Liver (tissue), 9 donors: ENCODE results near the gene TMOD4. TPM values are rescaled to one million over a fixed set of nuclear protein-coding genes. Genes with fewer than 3 reads are reported as not detected.
A peak's percentile ranks its signal among the peaks of the same experiment; 100 is the strongest.

Experiments used
- DNase-seq: peaks from one replicate; pipeline ENCODE4 v3.0.0-alpha.2; 2017; ENCODE audit warnings: low spot score
- H3K27ac ChIP-seq, 2 donors: one replicate each; pipeline ENCODE4 v1.7.0; 2013; ENCODE audit warnings: inconsistent platforms in 2 of 2, low read length in 2 of 2, control low read depth in 1 of 2, low read depth in 1 of 2, mild to moderate bottlenecking in 1 of 2
- H3K27me3 ChIP-seq, 4 donors: one replicate each; pipeline versions ENCODE4 v1.6.1 to v1.7.0; 2013; ENCODE audit warnings: low read length in 3 of 4, inconsistent platforms in 1 of 4, mild to moderate bottlenecking in 1 of 4, moderate library complexity in 1 of 4; ENCODE audit not compliant: control insufficient read depth in 4 of 4, insufficient read depth in 4 of 4
- H3K36me3 ChIP-seq, 4 donors: one replicate each; pipeline versions ENCODE4 v1.6.1 to v1.7.0; 2013; ENCODE audit warnings: low read length in 3 of 4, mild to moderate bottlenecking in 3 of 4, low read depth in 1 of 4, moderate library complexity in 1 of 4; ENCODE audit not compliant: control insufficient read depth in 4 of 4, insufficient read depth in 3 of 4
- H3K4me1 ChIP-seq, 4 donors: one replicate each; pipeline versions ENCODE4 v1.6.1 to v1.7.0; 2013; ENCODE audit warnings: low read length in 3 of 4, mild to moderate bottlenecking in 3 of 4, moderate library complexity in 1 of 4; ENCODE audit not compliant: control insufficient read depth in 4 of 4, insufficient read depth in 4 of 4
- H3K4me3 ChIP-seq, 3 donors: one replicate each; pipeline versions ENCODE4 v1.6.1 to v1.7.0; 2013; ENCODE audit warnings: low read length in 3 of 3, control low read depth in 1 of 3, low read depth in 1 of 3, mild to moderate bottlenecking in 1 of 3
- H3K9ac ChIP-seq, 2 donors: one replicate each; pipeline ENCODE4 v1.7.0; 2013; ENCODE audit warnings: low read length in 2 of 2, mild to moderate bottlenecking in 2 of 2, moderate library complexity in 2 of 2, control low read depth in 1 of 2, low read depth in 1 of 2
- H3K9me3 ChIP-seq, 4 donors: one replicate each; pipeline versions ENCODE4 v1.6.1 to v1.7.0; 2013; ENCODE audit warnings: low read length in 3 of 4; ENCODE audit not compliant: control insufficient read depth in 4 of 4
- EGR1 ChIP-seq, 2 donors: IDR thresholded peaks; 2 replicates each; pipeline ENCODE4 v1.6.1; 2016 to 2018; ENCODE audit warnings: antibody characterized with exemption in 2 of 2, low read depth in 2 of 2
- FOXA1 ChIP-seq: IDR thresholded peaks from 2 replicates; pipeline ENCODE4 v1.6.1; 2016; ENCODE audit warnings: antibody characterized with exemption
- FOXA2 ChIP-seq: IDR thresholded peaks from 2 replicates; pipeline ENCODE4 v1.6.1; 2016; ENCODE audit warnings: antibody characterized with exemption
- GABPA ChIP-seq, 2 donors: IDR thresholded peaks in 1 of 2; conservative IDR thresholded peaks in 1 of 2; 2 replicates each; pipeline ENCODE4 v1.6.1; 2016; ENCODE audit warnings: antibody characterized with exemption in 2 of 2, mild to moderate bottlenecking in 1 of 2, moderate library complexity in 1 of 2
- HNF4A ChIP-seq, 2 donors: conservative IDR thresholded peaks; 2 replicates each; pipeline ENCODE4 v1.6.1; 2016; ENCODE audit warnings: antibody characterized with exemption in 2 of 2, mild to moderate bottlenecking in 2 of 2
- HNF4G ChIP-seq: IDR thresholded peaks from 2 replicates; pipeline ENCODE4 v1.6.1; 2016; ENCODE audit warnings: antibody characterized with exemption
- JUND ChIP-seq, 2 donors: IDR thresholded peaks; 2 replicates each; pipeline ENCODE4 v1.6.1; 2016; ENCODE audit warnings: antibody characterized with exemption in 2 of 2
- NR2F2 ChIP-seq: IDR thresholded peaks from 2 replicates; pipeline ENCODE4 v1.6.1; 2016; ENCODE audit warnings: antibody characterized with exemption
- RAD21 ChIP-seq, 2 donors: IDR thresholded peaks; 2 replicates each; pipeline ENCODE4 v1.6.1; 2016; ENCODE audit warnings: antibody characterized with exemption in 2 of 2, mild to moderate bottlenecking in 2 of 2
- RXRA ChIP-seq, 2 donors: IDR thresholded peaks; 2 replicates each; pipeline ENCODE4 v1.6.1; 2017 to 2018; ENCODE audit warnings: antibody characterized with exemption in 2 of 2, mild to moderate bottlenecking in 1 of 2
- SP1 ChIP-seq: IDR thresholded peaks from 2 replicates; pipeline ENCODE4 v1.6.1; 2018; ENCODE audit warnings: antibody characterized with exemption, mild to moderate bottlenecking
- TAF1 ChIP-seq: conservative IDR thresholded peaks from 2 replicates; pipeline ENCODE4 v1.6.1; 2016; ENCODE audit warnings: antibody characterized with exemption, mild to moderate bottlenecking
- YY1 ChIP-seq: IDR thresholded peaks from 2 replicates; pipeline ENCODE4 v1.6.1; 2016; ENCODE audit warnings: antibody characterized with exemption, mild to moderate bottlenecking
- WGBS: extraction: QIAGEN DNeasy Blood & Tissue Kit; methylation state at CpG from one replicate; pipeline ENCODE4 v1.1.7; 2013; 5-methylcytosine and 5-hydroxymethylcytosine counted together
- polyA plus RNA-seq, 2 donors: library from polyadenylated mRNA; stranded (reverse) in 1 of 2; unstranded in 1 of 2; fragments of 200-250 nt in 1 of 2; fragments of >200 nt in 1 of 2; fragmentation: Nextera tagmentation in 1 of 2; extraction: Ambion mirVana in 1 of 2; gene quantifications; one replicate each; pipeline versions ENCODE4 v1.2.1 to v1.2.3, GENCODE V29; 2013 to 2015
- total RNA-seq, 2 donors: library from RNA; depleted of rRNA; stranded (reverse); fragments of >200 nt; gene quantifications; one replicate each; pipeline ENCODE4 v1.2.3, GENCODE V29; 2014
- TF ChIP-seq, protein P1 (sequence below): IDR thresholded peaks from 2 replicates; pipeline ENCODE4 v1.6.1; 2016; ENCODE audit warnings: antibody characterized with exemption
- TF ChIP-seq, protein P2 (sequence below): IDR thresholded peaks from 2 replicates; pipeline ENCODE4 v1.6.1; 2016; ENCODE audit warnings: antibody characterized with exemption, mild to moderate bottlenecking
- TF ChIP-seq, protein P3 (sequence below): IDR thresholded peaks from 2 replicates; pipeline ENCODE4 v1.6.1; 2016; ENCODE audit warnings: antibody characterized with exemption
- TF ChIP-seq, protein P4 (sequence below): IDR thresholded peaks from 2 replicates; pipeline ENCODE4 v1.6.1; 2016; ENCODE audit warnings: antibody characterized with exemption
- TF ChIP-seq, protein P5 (sequence below): fragments of 150-350 bp; IDR thresholded peaks from 2 replicates; pipeline ENCODE4 v1.5.1; 2017; ENCODE audit warnings: improper control_type of control experiment, low read depth, low read length; ENCODE audit not compliant: missing input control
- donor health status: healthy.
- donor health status: healthy.
- donor health status: healthy.
- donor health status: healthy.
- donor health status: healthy.

TMOD4 gene
- total and polyA plus RNA-seq, 4 donors = not detected

DNA sequence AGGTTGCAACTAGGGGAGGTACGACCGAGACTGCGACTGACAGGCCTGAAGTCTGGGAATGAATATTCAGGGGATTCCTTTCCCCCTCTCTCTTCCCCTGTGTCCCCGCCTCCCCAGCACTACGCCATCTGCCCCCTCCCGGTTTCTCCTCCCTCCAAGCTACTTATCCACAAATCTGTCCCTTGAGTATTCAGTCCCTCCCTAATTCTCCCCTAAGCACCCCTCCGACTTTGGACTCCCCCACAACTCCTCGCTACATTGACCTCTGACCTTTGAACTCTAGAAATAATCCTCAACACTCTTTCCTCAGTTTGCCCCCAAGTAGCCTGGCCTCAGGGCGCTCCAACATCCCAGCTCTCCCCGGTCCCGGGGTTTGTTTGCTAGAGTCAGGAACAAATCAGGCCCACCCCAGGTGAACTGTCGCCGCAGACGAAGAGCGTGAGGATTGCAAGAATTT lies 10.5 kb downstream of the TMOD4 start:
- H3K27ac ChIP-seq = peak overlapping the region; percentile 63 to 84
- H3K4me3 ChIP-seq = peak overlapping the region; percentile 56 to 88 (median 86)
- DNase-seq = no peak
- 7% methylated on average over 15 of the region's 15 CpGs for WGBS
- peaks cover 0 to 22% (median 9%) of the 10 kb centered on the region in 4 donors for H3K36me3 ChIP-seq
- H3K9ac ChIP-seq = peak overlapping the region; percentile 39 to 91
- peaks cover 3 to 31% (median 22%) of the 10 kb centered on the region in 4 donors for H3K4me1 ChIP-seq
- TF ChIP-seq NR2F2 = peak; percentile 88
- no peak for TF ChIP-seq RAD21 (IDR thresholded peaks at IDR 0.05)
- no peaks in the 10 kb centered on the region for H3K27me3 ChIP-seq
- no peaks in the 10 kb centered on the region for H3K9me3 ChIP-seq

DNA sequence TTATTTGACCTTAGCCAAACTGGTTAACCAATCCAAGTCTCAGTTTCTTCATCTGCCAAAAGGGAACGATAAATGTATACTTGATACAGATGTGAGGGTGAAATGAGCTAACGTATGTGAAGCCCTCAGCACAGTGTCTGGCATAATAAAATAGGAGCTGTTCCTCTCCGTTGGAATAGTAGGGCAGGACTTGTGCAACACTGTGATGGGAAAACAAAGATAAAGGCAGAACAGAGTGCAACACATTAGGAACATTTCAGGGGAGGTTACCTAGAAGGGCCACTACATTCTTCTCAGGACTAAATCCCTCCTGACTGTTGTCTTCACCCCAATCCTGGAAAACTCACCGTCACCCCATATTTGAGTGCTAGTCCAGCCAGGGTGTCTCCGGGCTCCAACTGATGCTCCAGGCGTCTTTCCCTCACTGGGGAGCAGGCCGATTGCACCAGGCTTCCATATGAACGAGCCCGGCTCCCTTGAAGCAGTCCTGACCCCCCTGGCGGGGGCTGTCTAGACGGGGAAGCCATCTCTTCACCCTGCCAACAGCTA lies 11.0 kb downstream of the TMOD4 start:
- WGBS = 13% methylated on average over 11 of the region's 11 CpGs
- H3K36me3 ChIP-seq = peaks cover 0 to 26% (median 10%) of the 10 kb centered on the region in 4 donors
- DNase-seq = no peak
- peaks cover 3 to 31% (median 22%) of the 10 kb centered on the region in 4 donors for H3K4me1 ChIP-seq
- H3K4me3 ChIP-seq = peak overlapping the region; percentile 56 to 88 (median 86)
- H3K9ac ChIP-seq = peak overlapping the region; percentile 39 to 91
- H3K9me3 ChIP-seq = no peaks in the 10 kb centered on the region
- H3K27ac ChIP-seq = peak overlapping the region; percentile 63 to 84
- no peaks in the 10 kb centered on the region for H3K27me3 ChIP-seq
- TF ChIP-seq NR2F2 (no peak), RAD21 (IDR thresholded peaks at IDR 0.05) (peak in 1 of 2 donors; percentile 15), HNF4G (peak; percentile 32), SP1 (peak; percentile 2), HNF4A (conservative IDR thresholded peaks at IDR 0.05) (peak; percentile 40 to 46), FOXA2 (no peak), RXRA (IDR thresholded peaks at IDR 0.05) (peak in 1 of 2 donors; percentile 9), GABPA (IDR thresholded peaks at IDR 0.05 in 1 of 2, conservative IDR thresholded peaks at IDR 0.05 in 1 of 2) (peak in 1 of 2 donors; percentile 37), EGR1 (IDR thresholded peaks at IDR 0.05; ENCODE audit: low read depth in 2 of 2) (peak in 1 of 2 donors; percentile 26)

DNA sequence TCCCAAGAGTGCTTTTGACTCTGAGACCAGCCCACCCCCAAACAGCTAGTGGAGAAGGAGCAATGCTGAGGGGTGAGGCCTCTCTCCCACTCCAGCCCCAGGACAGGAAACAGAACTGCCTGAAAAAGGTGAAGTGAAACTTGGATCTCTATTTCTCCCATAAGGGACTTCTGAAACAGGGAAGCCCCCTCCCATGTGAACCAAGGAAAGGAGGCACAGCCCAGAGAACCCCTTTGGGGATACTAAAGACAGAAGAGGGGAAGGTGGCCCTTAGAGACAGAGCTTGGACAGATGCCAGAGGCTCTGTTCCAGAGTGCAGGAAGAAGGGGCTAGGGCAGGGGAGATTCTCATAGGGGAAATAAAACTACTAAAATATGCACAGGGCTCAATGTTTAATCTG lies 16.4 kb downstream of the TMOD4 start:
- Histone ChIP-seq H3K27ac (no peak overlapping the region), H3K9ac (no peak overlapping the region), H3K4me1 (peaks cover 0 to 7% (median 5%) of the 10 kb centered on the region in 4 donors), H3K36me3 (peaks cover 2 to 35% (median 14%) of the 10 kb centered on the region in 4 donors), H3K27me3 (no peaks in the 10 kb centered on the region), H3K9me3 (no peaks in the 10 kb centered on the region), H3K4me3 (no peak overlapping the region)
- TF ChIP-seq, protein P1, sequence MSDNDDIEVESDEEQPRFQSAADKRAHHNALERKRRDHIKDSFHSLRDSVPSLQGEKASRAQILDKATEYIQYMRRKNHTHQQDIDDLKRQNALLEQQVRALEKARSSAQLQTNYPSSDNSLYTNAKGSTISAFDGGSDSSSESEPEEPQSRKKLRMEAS = no peak
- TF ChIP-seq, protein P2, sequence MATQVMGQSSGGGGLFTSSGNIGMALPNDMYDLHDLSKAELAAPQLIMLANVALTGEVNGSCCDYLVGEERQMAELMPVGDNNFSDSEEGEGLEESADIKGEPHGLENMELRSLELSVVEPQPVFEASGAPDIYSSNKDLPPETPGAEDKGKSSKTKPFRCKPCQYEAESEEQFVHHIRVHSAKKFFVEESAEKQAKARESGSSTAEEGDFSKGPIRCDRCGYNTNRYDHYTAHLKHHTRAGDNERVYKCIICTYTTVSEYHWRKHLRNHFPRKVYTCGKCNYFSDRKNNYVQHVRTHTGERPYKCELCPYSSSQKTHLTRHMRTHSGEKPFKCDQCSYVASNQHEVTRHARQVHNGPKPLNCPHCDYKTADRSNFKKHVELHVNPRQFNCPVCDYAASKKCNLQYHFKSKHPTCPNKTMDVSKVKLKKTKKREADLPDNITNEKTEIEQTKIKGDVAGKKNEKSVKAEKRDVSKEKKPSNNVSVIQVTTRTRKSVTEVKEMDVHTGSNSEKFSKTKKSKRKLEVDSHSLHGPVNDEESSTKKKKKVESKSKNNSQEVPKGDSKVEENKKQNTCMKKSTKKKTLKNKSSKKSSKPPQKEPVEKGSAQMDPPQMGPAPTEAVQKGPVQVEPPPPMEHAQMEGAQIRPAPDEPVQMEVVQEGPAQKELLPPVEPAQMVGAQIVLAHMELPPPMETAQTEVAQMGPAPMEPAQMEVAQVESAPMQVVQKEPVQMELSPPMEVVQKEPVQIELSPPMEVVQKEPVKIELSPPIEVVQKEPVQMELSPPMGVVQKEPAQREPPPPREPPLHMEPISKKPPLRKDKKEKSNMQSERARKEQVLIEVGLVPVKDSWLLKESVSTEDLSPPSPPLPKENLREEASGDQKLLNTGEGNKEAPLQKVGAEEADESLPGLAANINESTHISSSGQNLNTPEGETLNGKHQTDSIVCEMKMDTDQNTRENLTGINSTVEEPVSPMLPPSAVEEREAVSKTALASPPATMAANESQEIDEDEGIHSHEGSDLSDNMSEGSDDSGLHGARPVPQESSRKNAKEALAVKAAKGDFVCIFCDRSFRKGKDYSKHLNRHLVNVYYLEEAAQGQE = no peak
- no peak for TF ChIP-seq SP1
- TF ChIP-seq FOXA2 = no peak
- TF ChIP-seq YY1 = no peak
- no peak for TF ChIP-seq RAD21 (IDR thresholded peaks at IDR 0.05)
- no peak for TF ChIP-seq TAF1
- TF ChIP-seq, protein P3, sequence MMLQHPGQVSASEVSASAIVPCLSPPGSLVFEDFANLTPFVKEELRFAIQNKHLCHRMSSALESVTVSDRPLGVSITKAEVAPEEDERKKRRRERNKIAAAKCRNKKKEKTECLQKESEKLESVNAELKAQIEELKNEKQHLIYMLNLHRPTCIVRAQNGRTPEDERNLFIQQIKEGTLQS = no peak
- TF ChIP-seq, protein P4, sequence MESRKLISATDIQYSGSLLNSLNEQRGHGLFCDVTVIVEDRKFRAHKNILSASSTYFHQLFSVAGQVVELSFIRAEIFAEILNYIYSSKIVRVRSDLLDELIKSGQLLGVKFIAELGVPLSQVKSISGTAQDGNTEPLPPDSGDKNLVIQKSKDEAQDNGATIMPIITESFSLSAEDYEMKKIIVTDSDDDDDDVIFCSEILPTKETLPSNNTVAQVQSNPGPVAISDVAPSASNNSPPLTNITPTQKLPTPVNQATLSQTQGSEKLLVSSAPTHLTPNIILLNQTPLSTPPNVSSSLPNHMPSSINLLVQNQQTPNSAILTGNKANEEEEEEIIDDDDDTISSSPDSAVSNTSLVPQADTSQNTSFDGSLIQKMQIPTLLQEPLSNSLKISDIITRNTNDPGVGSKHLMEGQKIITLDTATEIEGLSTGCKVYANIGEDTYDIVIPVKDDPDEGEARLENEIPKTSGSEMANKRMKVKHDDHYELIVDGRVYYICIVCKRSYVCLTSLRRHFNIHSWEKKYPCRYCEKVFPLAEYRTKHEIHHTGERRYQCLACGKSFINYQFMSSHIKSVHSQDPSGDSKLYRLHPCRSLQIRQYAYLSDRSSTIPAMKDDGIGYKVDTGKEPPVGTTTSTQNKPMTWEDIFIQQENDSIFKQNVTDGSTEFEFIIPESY = no peak
- TF ChIP-seq, protein P5, sequence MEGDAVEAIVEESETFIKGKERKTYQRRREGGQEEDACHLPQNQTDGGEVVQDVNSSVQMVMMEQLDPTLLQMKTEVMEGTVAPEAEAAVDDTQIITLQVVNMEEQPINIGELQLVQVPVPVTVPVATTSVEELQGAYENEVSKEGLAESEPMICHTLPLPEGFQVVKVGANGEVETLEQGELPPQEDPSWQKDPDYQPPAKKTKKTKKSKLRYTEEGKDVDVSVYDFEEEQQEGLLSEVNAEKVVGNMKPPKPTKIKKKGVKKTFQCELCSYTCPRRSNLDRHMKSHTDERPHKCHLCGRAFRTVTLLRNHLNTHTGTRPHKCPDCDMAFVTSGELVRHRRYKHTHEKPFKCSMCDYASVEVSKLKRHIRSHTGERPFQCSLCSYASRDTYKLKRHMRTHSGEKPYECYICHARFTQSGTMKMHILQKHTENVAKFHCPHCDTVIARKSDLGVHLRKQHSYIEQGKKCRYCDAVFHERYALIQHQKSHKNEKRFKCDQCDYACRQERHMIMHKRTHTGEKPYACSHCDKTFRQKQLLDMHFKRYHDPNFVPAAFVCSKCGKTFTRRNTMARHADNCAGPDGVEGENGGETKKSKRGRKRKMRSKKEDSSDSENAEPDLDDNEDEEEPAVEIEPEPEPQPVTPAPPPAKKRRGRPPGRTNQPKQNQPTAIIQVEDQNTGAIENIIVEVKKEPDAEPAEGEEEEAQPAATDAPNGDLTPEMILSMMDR = no peak
- no peak for TF ChIP-seq EGR1 (IDR thresholded peaks at IDR 0.05; ENCODE audit: low read depth in 2 of 2)
- no peak for TF ChIP-seq JUND (IDR thresholded peaks at IDR 0.05)
- no peak for TF ChIP-seq NR2F2
- no peak for TF ChIP-seq HNF4G
- no peak for TF ChIP-seq FOXA1
- no peak for TF ChIP-seq GABPA (IDR thresholded peaks at IDR 0.05 in 1 of 2, conservative IDR thresholded peaks at IDR 0.05 in 1 of 2)
- no peak for TF ChIP-seq HNF4A (conservative IDR thresholded peaks at IDR 0.05)
- TF ChIP-seq RXRA (IDR thresholded peaks at IDR 0.05) = no peak
- no peak for DNase-seq
